WERI-Rb-1 (cell line): ENCODE data around the gene ZNF236.

Experiments used
- DNase-seq: peaks from one replicate; pipeline ENCODE4 v3.0.0-alpha.2; 2020
- H3K27ac ChIP-seq: fragments of 250-450 bp; sonication (Bioruptor Pico); 2 replicates; pipeline ENCODE4 v1.5.1; 2020; ENCODE audit warnings: mild to moderate bottlenecking, moderate library complexity
- H3K27me3 ChIP-seq: fragments of 250-450 bp; sonication (Bioruptor Pico); 2 replicates; pipeline ENCODE4 v1.5.1; 2021; ENCODE audit warnings: mild to moderate bottlenecking, low read depth, moderate library complexity; ENCODE audit not compliant: insufficient read depth, severe bottlenecking
- H3K36me3 ChIP-seq: fragments of 250-450 bp; sonication (Bioruptor Pico); 2 replicates; pipeline ENCODE4 v1.5.1; 2020; ENCODE audit warnings: mild to moderate bottlenecking, moderate library complexity
- H3K4me3 ChIP-seq: 2 replicates; pipeline ENCODE4 v1.5.1; 2011; ENCODE audit warnings: low read depth, mild to moderate bottlenecking, control low read depth, low read length
- H3K9me3 ChIP-seq: fragments of 250-450 bp; sonication (Bioruptor Pico); 2 replicates; pipeline ENCODE4 v1.5.1; 2021; ENCODE audit warnings: mild to moderate bottlenecking, moderate library complexity; ENCODE audit not compliant: severe bottlenecking
- TF ChIP-seq, protein P1 (sequence below): IDR thresholded peaks from 2 replicates; pipeline ENCODE4 v1.5.1; 2011; ENCODE audit warnings: low read depth, mild to moderate bottlenecking, control low read depth, inconsistent platforms, low read length

The ZNF236 gene

GRCh38 chr18:76892832-76893231, 70.5 kb downstream of the ZNF236 start:
- H3K27me3 ChIP-seq, result no peaks in the 10 kb centered on the region
- H3K36me3 ChIP-seq, result peaks cover 48% of the 10 kb centered on the region
- TF ChIP-seq, protein P1, sequence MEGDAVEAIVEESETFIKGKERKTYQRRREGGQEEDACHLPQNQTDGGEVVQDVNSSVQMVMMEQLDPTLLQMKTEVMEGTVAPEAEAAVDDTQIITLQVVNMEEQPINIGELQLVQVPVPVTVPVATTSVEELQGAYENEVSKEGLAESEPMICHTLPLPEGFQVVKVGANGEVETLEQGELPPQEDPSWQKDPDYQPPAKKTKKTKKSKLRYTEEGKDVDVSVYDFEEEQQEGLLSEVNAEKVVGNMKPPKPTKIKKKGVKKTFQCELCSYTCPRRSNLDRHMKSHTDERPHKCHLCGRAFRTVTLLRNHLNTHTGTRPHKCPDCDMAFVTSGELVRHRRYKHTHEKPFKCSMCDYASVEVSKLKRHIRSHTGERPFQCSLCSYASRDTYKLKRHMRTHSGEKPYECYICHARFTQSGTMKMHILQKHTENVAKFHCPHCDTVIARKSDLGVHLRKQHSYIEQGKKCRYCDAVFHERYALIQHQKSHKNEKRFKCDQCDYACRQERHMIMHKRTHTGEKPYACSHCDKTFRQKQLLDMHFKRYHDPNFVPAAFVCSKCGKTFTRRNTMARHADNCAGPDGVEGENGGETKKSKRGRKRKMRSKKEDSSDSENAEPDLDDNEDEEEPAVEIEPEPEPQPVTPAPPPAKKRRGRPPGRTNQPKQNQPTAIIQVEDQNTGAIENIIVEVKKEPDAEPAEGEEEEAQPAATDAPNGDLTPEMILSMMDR, result no peak
- H3K4me3 ChIP-seq, result no peak overlapping the region
- no peak for DNase-seq
- no peak overlapping the region for H3K27ac ChIP-seq
- H3K9me3 ChIP-seq, result peaks cover 6% of the 10 kb centered on the region

GRCh38 chr18:76894566-76895346, 72.4 kb downstream of the ZNF236 start:
- H3K9me3 ChIP-seq, result peaks cover 6% of the 10 kb centered on the region
- H3K36me3 ChIP-seq, result peaks cover 47% of the 10 kb centered on the region
- H3K4me3 ChIP-seq, result no peak overlapping the region
- H3K27me3 ChIP-seq, result no peaks in the 10 kb centered on the region
- no peak overlapping the region for H3K27ac ChIP-seq
- no peak for DNase-seq
- TF ChIP-seq, protein P1, result no peak

GRCh38 chr18:76895498-76895897, 73.1 kb downstream of the ZNF236 start:
- Histone ChIP-seq H3K4me3 (no peak overlapping the region), H3K27me3 (no peaks in the 10 kb centered on the region), H3K36me3 (peaks cover 50% of the 10 kb centered on the region), H3K9me3 (peaks cover 6% of the 10 kb centered on the region), H3K27ac (no peak overlapping the region)
- TF ChIP-seq, protein P1, result no peak
- no peak for DNase-seq

DNA sequence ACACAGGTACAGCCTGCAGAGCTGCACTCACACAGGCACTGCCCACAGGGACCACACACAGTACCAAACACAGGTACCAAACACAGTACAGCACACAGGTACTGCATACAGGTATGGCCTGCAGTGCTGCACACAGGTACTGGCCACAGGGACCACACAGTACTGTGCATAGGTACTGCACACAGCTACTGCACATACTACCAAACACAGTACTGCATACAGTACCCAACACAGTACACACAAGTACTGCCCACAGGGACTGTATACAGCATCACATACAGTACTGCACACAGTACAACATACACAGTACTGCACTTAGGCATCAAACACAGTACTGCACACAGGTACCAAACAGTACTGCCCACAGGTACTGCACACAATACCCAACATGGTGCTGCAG, 74.3 kb downstream of the ZNF236 start:
- Histone ChIP-seq H3K9me3 (peaks cover 6% of the 10 kb centered on the region), H3K27ac (no peak overlapping the region), H3K4me3 (no peak overlapping the region), H3K27me3 (no peaks in the 10 kb centered on the region), H3K36me3 (peaks cover 55% of the 10 kb centered on the region)
- DNase-seq, result no peak
- TF ChIP-seq, protein P1, result no peak

DNA sequence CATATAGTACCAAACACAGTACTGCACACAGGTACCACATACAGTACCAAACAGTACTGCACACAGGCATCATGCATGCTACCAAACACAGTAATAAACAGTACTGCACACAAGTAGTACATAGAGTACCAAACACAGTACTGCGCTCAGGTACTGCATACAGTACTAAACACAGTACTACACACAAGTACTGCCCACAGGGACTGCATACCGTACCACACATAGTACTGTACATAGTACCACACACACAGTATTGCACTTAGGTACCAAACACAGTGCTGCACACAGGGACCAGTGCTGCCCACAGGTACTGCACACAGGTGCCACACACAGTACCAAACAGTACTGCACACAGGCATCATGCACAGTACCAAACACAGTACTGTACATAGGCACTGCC, 74.9 kb downstream of the ZNF236 start:
- Histone ChIP-seq H3K27ac (no peak overlapping the region), H3K9me3 (peaks cover 6% of the 10 kb centered on the region), H3K36me3 (peaks cover 60% of the 10 kb centered on the region), H3K27me3 (no peaks in the 10 kb centered on the region), H3K4me3 (no peak overlapping the region)
- TF ChIP-seq, protein P1, result no peak
- DNase-seq, result no peak

GRCh38 chr18:76903386-76903785, 81.0 kb downstream of the ZNF236 start:
- H3K36me3 ChIP-seq, result peaks cover 31% of the 10 kb centered on the region
- no peak for DNase-seq
- H3K27ac ChIP-seq, result no peak overlapping the region
- no peak overlapping the region for H3K4me3 ChIP-seq
- TF ChIP-seq, protein P1, result no peak
- H3K27me3 ChIP-seq, result no peaks in the 10 kb centered on the region
- no peaks in the 10 kb centered on the region for H3K9me3 ChIP-seq
